ENCODE data around the gene CALR. TPM values are rescaled to one million over a fixed set of nuclear protein-coding genes. Genes with fewer than 3 reads are reported as not detected.

Gene CALR
- total RNA-seq, 1 experiment from 2014 or later = 1,088 TPM

GRCh38 chr19:12918253-12918652, 20.2 kb upstream of the CALR start:
- ChIA-PET CTCF (interaction anchor here (3.3 kb wide), 1 partner anchor 47 kb away, joined by 14 read pairs; no protein-coding TSS in a partner anchor), POLR2A (no interaction called here)
- ATAC-seq (no peak), DNase-seq (ENCODE audit: low spot score) (no peak)
- no peak overlapping the region for H3K27ac Mint-ChIP-seq
- TF ChIP-seq GABPB1 (CRISPR knock-in tag; IDR thresholded peaks at IDR 0.05) (no peak), STAT6 (CRISPR knock-in tag; conservative IDR thresholded peaks at IDR 0.05; ENCODE audit: low read depth) (no peak), NFYB (CRISPR knock-in tag; conservative IDR thresholded peaks at IDR 0.05; ENCODE audit: low read depth) (no peak), ZNF396 (CRISPR knock-in tag; IDR thresholded peaks at IDR 0.05; ENCODE audit: borderline replicate concordance) (no peak), IRF1 (CRISPR knock-in tag; IDR thresholded peaks at IDR 0.05) (no peak), PRRX2 (CRISPR knock-in tag; IDR thresholded peaks at IDR 0.05) (no peak), FOXP1 (CRISPR knock-in tag; IDR thresholded peaks at IDR 0.05; ENCODE audit: borderline replicate concordance) (no peak), CTCF (IDR thresholded peaks at IDR 0.05) (no peak), ZBTB21 (CRISPR knock-in tag; IDR thresholded peaks at IDR 0.05; ENCODE audit: borderline replicate concordance) (no peak), KAT7 (CRISPR knock-in tag; IDR thresholded peaks at IDR 0.05; ENCODE audit: borderline replicate concordance) (no peak)
- TF ChIP-seq, protein P1, sequence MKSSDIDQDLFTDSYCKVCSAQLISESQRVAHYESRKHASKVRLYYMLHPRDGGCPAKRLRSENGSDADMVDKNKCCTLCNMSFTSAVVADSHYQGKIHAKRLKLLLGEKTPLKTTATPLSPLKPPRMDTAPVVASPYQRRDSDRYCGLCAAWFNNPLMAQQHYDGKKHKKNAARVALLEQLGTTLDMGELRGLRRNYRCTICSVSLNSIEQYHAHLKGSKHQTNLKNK (CRISPR knock-in tag; IDR thresholded peaks at IDR 0.05) = no peak
- TF ChIP-seq, protein P2, sequence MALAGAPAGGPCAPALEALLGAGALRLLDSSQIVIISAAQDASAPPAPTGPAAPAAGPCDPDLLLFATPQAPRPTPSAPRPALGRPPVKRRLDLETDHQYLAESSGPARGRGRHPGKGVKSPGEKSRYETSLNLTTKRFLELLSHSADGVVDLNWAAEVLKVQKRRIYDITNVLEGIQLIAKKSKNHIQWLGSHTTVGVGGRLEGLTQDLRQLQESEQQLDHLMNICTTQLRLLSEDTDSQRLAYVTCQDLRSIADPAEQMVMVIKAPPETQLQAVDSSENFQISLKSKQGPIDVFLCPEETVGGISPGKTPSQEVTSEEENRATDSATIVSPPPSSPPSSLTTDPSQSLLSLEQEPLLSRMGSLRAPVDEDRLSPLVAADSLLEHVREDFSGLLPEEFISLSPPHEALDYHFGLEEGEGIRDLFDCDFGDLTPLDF (CRISPR knock-in tag; IDR thresholded peaks at IDR 0.05) = no peak
- H3K36me3 Mint-ChIP-seq = peaks cover 12% of the 10 kb centered on the region
- H3K9me3 Mint-ChIP-seq = peaks cover 9% of the 10 kb centered on the region
- H3K4me1 Mint-ChIP-seq = peaks cover 13% of the 10 kb centered on the region
- 0 out of 2 replicates have a peak overlapping the region, but pooled peaks have one; percentile 31 for H3K4me3 Mint-ChIP-seq
- peaks cover 22% of the 10 kb centered on the region for H3K27me3 Mint-ChIP-seq (ENCODE audit: low read depth)

- H3K27ac Mint-ChIP-seq = peak overlapping the region; percentile 46; the same call in 1 of the 2 replicates
- ChIA-PET POLR2A (interaction anchor here (0.5 to 1.0 kb wide), 3 partner anchors 13 to 1947 kb away, joined by 3 to 7 read pairs (median 4); partner anchors contain the start of gene FARSA), CTCF (interaction anchor here (0.7 to 1.4 kb wide), 3 partner anchors 36 to 70 kb away, joined by 3 to 6 read pairs (median 5); no protein-coding TSS in a partner anchor)
- peaks cover 9% of the 10 kb centered on the region for H3K9me3 Mint-ChIP-seq
- H3K4me1 Mint-ChIP-seq = no peaks in the 10 kb centered on the region
- H3K4me3 Mint-ChIP-seq = no peak overlapping the region
- peaks cover 22% of the 10 kb centered on the region for H3K27me3 Mint-ChIP-seq (ENCODE audit: low read depth)
- TF ChIP-seq ZNF121 (CRISPR knock-in tag; IDR thresholded peaks at IDR 0.05) (peak; percentile 68; the same call in 1 of the 2 replicates), CBFB (CRISPR knock-in tag; IDR thresholded peaks at IDR 0.05; ENCODE audit: low read depth) (no peak)
- H3K36me3 Mint-ChIP-seq = peaks cover 36% of the 10 kb centered on the region
- no peak for ATAC-seq
- DNase-seq (ENCODE audit: low spot score) = no peak
Measured at GRCh38 chr19:12921047-12921446, 17.4 kb upstream of the CALR start.

DNA sequence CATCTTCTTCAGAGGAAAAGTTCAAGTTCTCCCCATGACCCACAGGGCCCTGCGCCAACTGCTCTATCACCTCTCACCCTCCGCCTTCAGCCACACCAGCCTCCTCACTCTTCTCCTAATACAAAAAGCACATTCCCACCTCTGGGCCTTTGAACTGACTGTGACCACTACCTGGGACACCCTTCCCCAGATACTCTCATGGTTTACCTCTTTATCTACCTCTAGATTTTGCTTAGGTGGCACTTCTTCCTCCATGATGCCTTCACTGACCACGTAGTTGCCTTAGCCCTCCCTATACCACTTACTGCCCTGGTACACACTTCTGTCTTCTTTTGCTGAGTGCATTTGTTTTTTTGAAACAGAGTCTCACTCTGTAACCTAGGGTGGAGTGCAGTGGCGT, 15.4 kb upstream of the CALR start:
- H3K4me1 Mint-ChIP-seq = no peaks in the 10 kb centered on the region
- peaks cover 9% of the 10 kb centered on the region for H3K9me3 Mint-ChIP-seq
- DNase-seq (ENCODE audit: low spot score) (no peak), ATAC-seq (no peak)
- CTCF ChIA-PET = no interaction called here
- H3K27me3 Mint-ChIP-seq (ENCODE audit: low read depth) = peaks cover 13% of the 10 kb centered on the region
- no peak overlapping the region for H3K27ac Mint-ChIP-seq
- peaks cover 48% of the 10 kb centered on the region for H3K36me3 Mint-ChIP-seq
- POLR2A ChIA-PET = no interaction called here
- no peak overlapping the region for H3K4me3 Mint-ChIP-seq
- TF ChIP-seq IRF1 (CRISPR knock-in tag; IDR thresholded peaks at IDR 0.05) (no peak), CDX4 (CRISPR knock-in tag; IDR thresholded peaks at IDR 0.05; ENCODE audit: borderline replicate concordance) (no peak), PRDM15 (CRISPR knock-in tag; IDR thresholded peaks at IDR 0.05) (no peak), OVOL2 (CRISPR knock-in tag; IDR thresholded peaks at IDR 0.05; ENCODE audit: borderline replicate concordance) (no peak), TEAD4 (CRISPR knock-in tag; IDR thresholded peaks at IDR 0.05) (no peak), ELF4 (CRISPR knock-in tag; IDR thresholded peaks at IDR 0.05; ENCODE audit: low read depth) (no peak)
